Measurements from ENCODE around the gene RARS2. TPM values are rescaled to one million over a fixed set of nuclear protein-coding genes. Genes with fewer than 3 reads are reported as not detected.
"Not testable (repeated sequence)": the region's sequence is repeated elsewhere in the genome, so short reads cannot be mapped to it uniquely, and the experiment has no call there.

Gene RARS2, protein sequence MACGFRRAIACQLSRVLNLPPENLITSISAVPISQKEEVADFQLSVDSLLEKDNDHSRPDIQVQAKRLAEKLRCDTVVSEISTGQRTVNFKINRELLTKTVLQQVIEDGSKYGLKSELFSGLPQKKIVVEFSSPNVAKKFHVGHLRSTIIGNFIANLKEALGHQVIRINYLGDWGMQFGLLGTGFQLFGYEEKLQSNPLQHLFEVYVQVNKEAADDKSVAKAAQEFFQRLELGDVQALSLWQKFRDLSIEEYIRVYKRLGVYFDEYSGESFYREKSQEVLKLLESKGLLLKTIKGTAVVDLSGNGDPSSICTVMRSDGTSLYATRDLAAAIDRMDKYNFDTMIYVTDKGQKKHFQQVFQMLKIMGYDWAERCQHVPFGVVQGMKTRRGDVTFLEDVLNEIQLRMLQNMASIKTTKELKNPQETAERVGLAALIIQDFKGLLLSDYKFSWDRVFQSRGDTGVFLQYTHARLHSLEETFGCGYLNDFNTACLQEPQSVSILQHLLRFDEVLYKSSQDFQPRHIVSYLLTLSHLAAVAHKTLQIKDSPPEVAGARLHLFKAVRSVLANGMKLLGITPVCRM
- 10 to 100 TPM; 20.0 to 20.8 TPM for total RNA-seq

DNA sequence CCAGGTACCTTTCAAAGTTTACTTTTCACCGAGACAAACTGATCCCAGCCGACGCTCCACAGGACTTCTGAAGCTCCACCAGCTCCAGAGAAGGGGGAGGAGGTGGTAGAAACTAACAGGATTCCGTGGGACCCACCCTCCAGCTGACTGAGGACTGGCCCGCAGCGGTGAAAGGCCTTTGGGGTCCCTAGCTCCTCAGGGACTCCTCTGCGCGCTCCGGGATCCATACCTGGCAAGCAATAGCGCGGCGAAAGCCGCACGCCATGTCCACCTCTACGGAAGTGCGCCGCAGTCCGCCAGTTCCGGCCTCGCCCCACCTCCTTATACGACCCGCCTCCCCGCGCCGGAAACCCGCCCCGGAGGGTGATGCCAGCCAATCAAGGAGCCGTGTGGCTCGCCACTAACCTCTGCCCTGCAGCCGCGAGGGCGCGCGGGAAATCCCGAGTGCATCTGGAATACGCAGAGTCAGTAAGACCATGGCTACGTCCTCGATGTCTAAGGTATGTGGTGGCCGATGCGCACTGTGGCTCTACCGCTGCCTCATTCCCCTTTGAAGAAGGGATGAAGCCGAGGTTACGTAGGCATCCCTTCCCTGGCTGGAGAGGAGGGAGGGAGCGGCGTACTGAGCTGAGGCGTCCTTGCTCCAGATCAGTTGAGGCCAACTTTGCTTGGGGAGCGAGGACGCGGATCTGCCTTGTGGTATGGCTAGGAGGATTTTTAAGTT lies at the start of gene RARS2, which contains the start of gene ORC3:
Gene RARS2, minus strand, starts transcription at position 295 of the 724 bp plus-strand sequence. Its CDS starts 30 bp downstream, at position 265.
Gene ORC3, plus strand, starts transcription at position 443 of the 724 bp plus-strand sequence. Its CDS starts 34 bp downstream, at position 477.
- Mint-ChIP-seq H3K27ac (peak within 1 kb of the TSS; percentile 79), H3K4me3 (peak within 1 kb of the TSS; percentile 85), H3K4me1 (ENCODE audit: low read depth) (peaks cover 50% of the 10 kb centered on the region), H3K36me3 (peaks cover 8% of the 10 kb centered on the region), H3K27me3 (no peaks in the 10 kb centered on the region), H3K9me3 (no peaks in the 10 kb centered on the region)
- CTCF ChIA-PET: no interaction called here
- DNase-seq: peak; percentile 98
- POLR2A ChIA-PET: interaction anchor here (0.7 to 1.9 kb wide), 7 partner anchors 15 to 1911 kb away, joined by 3 to 6 read pairs (median 5); partner anchors contain the start of gene AKIRIN2
- intact Hi-C loops (cut with micrococcal nuclease): loop anchor here (1.0 to 5.0 kb wide), 5 partner anchors 112 to 438 kb away; partner anchors contain the start of gene AKIRIN2

DNA sequence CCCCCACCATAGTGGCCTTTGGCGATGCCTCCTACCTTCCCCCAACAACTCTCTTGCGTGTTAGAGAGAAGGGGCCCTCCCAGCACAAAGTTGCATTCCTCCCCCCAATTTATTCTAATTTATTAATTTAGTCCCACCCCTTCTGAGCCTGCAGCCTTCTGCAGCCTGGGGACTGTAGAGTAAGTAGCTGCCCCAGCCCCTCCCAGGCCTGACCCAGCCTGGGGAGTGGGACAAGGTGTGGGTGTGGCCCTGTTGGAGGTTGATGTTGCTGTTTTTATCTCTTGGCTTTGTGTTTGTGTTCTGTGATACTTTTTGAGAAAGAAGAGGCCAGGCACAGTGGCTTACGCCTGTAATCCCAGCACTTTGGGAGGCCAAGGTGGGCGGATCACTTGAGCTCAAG lies 49.6 kb upstream of the RARS2 start:
- POLR2A ChIA-PET: interaction anchor here (0.6 kb wide), 1 partner anchor 125 kb away, joined by 4 read pairs; no protein-coding TSS in a partner anchor
- H3K36me3 Mint-ChIP-seq: peaks cover 24% of the 10 kb centered on the region
- no peak for DNase-seq
- intact Hi-C loops (cut with micrococcal nuclease): no loop called here
- CTCF ChIA-PET: no interaction called here
- H3K4me3 Mint-ChIP-seq: no peak overlapping the region
- no peak overlapping the region for H3K27ac Mint-ChIP-seq
- H3K27me3 Mint-ChIP-seq: no peaks in the 10 kb centered on the region
- no peaks in the 10 kb centered on the region for H3K9me3 Mint-ChIP-seq
- H3K4me1 Mint-ChIP-seq (ENCODE audit: low read depth): peaks cover 7% of the 10 kb centered on the region

DNA sequence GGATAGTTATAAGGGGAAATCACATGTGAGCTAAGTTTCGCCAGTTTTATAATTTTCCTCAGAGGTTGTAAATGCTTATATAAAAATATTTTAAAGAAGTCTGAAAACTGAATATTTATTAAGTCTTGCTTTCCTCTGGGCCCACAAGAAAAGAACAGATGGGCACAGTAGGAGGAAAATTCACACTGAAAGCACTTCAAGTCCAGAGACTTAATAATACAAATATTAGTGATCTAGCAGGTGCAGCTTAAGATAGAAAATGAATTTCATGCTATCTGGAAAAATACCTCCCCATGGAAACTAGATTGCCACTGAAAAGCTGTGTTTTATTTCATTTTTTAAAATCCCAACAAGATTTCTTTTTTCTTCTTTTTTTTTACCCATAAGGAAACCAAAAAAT lies 47.3 kb upstream of the RARS2 start:
- no peak for DNase-seq
- POLR2A ChIA-PET: no interaction called here
- CTCF ChIA-PET: interaction anchor here (1.7 kb wide), 1 partner anchor 9 kb away, joined by 5 read pairs; no protein-coding TSS in a partner anchor
- H3K4me3 Mint-ChIP-seq: no peak overlapping the region
- H3K27ac Mint-ChIP-seq: no peak overlapping the region
- intact Hi-C loops (cut with micrococcal nuclease): no loop called here
- H3K9me3 Mint-ChIP-seq: no peaks in the 10 kb centered on the region
- H3K4me1 Mint-ChIP-seq (ENCODE audit: low read depth): peaks cover 7% of the 10 kb centered on the region
- peaks cover 28% of the 10 kb centered on the region for H3K36me3 Mint-ChIP-seq
- H3K27me3 Mint-ChIP-seq: no peaks in the 10 kb centered on the region

DNA sequence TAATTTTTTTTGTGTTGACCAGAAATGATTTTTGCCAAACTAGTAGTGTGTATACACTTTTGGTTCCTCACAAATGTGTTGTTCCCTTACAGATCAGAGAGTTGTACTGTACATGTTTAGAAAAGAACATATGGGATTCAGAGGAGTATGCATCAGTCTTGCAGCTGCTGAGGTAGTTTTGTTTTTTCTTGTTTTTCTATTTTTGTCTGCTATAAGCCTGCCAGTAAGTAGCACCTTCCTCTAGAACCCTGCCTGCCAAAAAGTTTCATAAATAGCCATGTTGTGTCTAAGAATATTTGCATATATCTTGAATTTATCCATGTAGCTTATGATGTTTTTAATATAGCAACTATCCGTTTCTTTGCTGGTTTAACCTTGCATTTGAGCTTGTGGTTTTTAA lies 46.5 kb upstream of the RARS2 start:
- H3K36me3 Mint-ChIP-seq: peaks cover 30% of the 10 kb centered on the region
- H3K27ac Mint-ChIP-seq: no peak overlapping the region
- no peak overlapping the region for H3K4me3 Mint-ChIP-seq
- peaks cover 5% of the 10 kb centered on the region for H3K4me1 Mint-ChIP-seq (ENCODE audit: low read depth)
- H3K27me3 Mint-ChIP-seq: no peaks in the 10 kb centered on the region
- H3K9me3 Mint-ChIP-seq: no peaks in the 10 kb centered on the region
- DNase-seq: no peak
- intact Hi-C loops (cut with micrococcal nuclease): no loop called here
- ChIA-PET POLR2A (no interaction called here), CTCF (interaction anchor here (1.7 kb wide), 1 partner anchor 8 kb away, joined by 5 read pairs; no protein-coding TSS in a partner anchor)

DNA sequence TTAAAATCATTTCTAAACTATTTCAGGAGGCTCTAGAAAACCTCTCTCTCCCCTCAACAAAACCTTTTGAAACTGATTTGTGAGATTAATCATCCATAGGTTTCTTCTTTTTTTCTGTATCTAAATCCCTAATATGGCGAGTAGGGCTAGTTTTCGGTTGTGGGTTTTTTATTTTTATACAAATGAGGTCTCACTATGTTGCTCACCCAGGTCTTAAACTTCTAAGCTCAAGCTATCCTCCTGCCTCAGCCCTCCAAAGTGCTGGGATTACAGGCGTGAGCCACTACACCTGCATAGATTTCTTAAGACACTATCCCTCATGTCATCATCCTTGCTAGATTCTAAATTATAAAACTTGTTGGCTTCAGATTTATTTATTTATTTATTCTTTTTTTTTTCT lies 44.1 kb upstream of the RARS2 start:
- H3K4me3 Mint-ChIP-seq: no peak overlapping the region
- no peaks in the 10 kb centered on the region for H3K9me3 Mint-ChIP-seq
- H3K36me3 Mint-ChIP-seq: peaks cover 28% of the 10 kb centered on the region
- intact Hi-C loops (cut with micrococcal nuclease): no loop called here
- POLR2A ChIA-PET: no interaction called here
- no peaks in the 10 kb centered on the region for H3K27me3 Mint-ChIP-seq
- no peak for DNase-seq
- no peak overlapping the region for H3K27ac Mint-ChIP-seq
- H3K4me1 Mint-ChIP-seq (ENCODE audit: low read depth): no peaks in the 10 kb centered on the region
- CTCF ChIA-PET: no interaction called here

DNA sequence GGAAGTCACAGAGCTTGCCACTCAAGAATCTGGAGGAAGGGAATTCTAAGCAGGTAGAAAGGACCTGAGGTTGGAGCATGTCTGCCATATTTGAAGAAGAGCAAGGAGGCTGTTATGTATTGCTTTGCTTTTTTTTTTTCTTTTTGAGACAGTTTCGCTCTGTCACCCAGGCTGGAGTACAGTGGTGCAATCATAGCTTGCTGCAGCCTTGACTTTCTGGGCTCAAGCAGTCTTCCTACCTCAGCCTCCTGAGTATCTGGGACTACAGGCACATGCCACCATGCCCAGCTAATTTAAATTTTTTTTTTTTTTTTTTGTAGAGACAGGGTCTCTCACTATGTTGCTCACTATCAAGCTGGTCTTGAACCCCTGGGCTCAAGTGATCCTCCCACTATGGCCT lies 41.0 kb upstream of the RARS2 start:
- POLR2A ChIA-PET: no interaction called here
- H3K4me1 Mint-ChIP-seq (ENCODE audit: low read depth): no peaks in the 10 kb centered on the region
- DNase-seq: no peak
- H3K27ac Mint-ChIP-seq: no peak overlapping the region
- H3K36me3 Mint-ChIP-seq: peaks cover 24% of the 10 kb centered on the region
- H3K27me3 Mint-ChIP-seq: no peaks in the 10 kb centered on the region
- no peak overlapping the region for H3K4me3 Mint-ChIP-seq
- intact Hi-C loops (cut with micrococcal nuclease): no loop called here
- CTCF ChIA-PET: no interaction called here
- no peaks in the 10 kb centered on the region for H3K9me3 Mint-ChIP-seq

DNA sequence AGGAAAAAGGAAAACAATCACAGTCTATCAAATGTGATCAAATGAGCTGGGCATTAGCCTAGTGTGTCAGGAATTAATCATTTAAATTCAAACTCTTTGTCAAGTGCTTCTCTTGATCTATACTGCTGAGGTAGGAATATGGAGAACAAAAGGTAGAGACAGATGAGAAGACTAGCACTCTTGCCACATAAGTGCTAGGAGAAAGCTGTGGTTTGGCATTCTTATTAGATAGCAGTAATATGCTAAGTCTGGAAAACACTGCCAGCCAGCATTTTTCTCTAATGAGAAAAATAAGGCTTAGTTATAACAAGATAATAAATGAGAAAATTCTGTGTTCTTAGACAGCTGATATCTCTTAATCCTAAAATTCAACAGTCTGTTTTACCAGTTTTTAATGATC lies 39.1 kb upstream of the RARS2 start:
- Mint-ChIP-seq H3K4me1 (ENCODE audit: low read depth) (no peaks in the 10 kb centered on the region), H3K27ac (no peak overlapping the region), H3K4me3 (no peak overlapping the region), H3K36me3 (peaks cover 34% of the 10 kb centered on the region), H3K9me3 (no peaks in the 10 kb centered on the region), H3K27me3 (no peaks in the 10 kb centered on the region)
- ChIA-PET CTCF (interaction anchor here (1.8 kb wide), 1 partner anchor 8 kb away, joined by 5 read pairs; no protein-coding TSS in a partner anchor), POLR2A (no interaction called here)
- no peak for DNase-seq
- intact Hi-C loops (cut with micrococcal nuclease): no loop called here

DNA sequence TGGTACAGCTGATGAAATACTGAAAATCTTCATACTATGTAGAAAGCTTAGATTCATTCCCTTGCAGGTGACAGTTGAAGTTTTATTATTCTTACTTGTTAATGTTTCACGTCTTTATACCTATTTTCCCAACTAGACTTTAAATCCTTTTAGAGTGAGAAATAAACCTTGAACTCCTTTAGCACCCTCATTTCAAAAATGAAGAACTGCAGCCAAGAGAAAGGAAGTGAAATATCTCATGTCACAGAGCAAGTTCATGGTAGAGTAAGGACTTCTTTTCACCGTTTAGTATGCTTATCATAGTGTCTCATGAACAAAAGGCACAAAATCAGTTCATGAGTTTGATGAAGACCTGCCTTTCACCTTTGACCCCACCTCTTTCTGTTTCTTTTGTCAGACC lies 38.6 kb upstream of the RARS2 start:
- POLR2A ChIA-PET: no interaction called here
- no peaks in the 10 kb centered on the region for H3K27me3 Mint-ChIP-seq
- no peak for DNase-seq
- H3K4me3 Mint-ChIP-seq: no peak overlapping the region
- no peaks in the 10 kb centered on the region for H3K9me3 Mint-ChIP-seq
- peaks cover 36% of the 10 kb centered on the region for H3K36me3 Mint-ChIP-seq
- intact Hi-C loops (cut with micrococcal nuclease): no loop called here
- H3K4me1 Mint-ChIP-seq (ENCODE audit: low read depth): no peaks in the 10 kb centered on the region
- no peak overlapping the region for H3K27ac Mint-ChIP-seq
- CTCF ChIA-PET: interaction anchor here (1.8 kb wide), 1 partner anchor 8 kb away, joined by 5 read pairs; no protein-coding TSS in a partner anchor

DNA sequence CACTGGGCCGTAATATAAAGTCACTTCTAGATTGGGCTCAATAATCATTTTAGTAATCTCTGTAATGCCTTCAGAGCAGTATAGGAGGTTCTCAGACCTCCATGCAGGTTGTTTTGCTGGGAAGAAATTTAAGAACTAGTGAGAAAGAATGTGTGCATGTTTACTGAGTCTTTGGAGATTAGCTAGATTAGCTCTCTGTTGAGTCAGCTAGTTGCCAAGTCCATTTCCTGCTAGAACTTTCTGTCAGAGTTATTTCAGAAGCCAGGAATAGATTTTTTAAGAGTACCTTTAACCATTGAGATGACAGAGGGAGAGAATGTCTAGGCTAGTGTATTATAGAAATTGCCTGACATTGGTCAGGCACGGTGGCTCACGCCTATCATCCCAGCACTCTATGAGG lies 33.5 kb upstream of the RARS2 start:
- DNase-seq: no peak
- POLR2A ChIA-PET: no interaction called here
- Mint-ChIP-seq H3K9me3 (no peaks in the 10 kb centered on the region), H3K27me3 (no peaks in the 10 kb centered on the region), H3K4me1 (ENCODE audit: low read depth) (no peaks in the 10 kb centered on the region), H3K4me3 (no peak overlapping the region), H3K27ac (no peak overlapping the region), H3K36me3 (peaks cover 42% of the 10 kb centered on the region)
- intact Hi-C loops (cut with micrococcal nuclease): no loop called here
- CTCF ChIA-PET: no interaction called here

DNA sequence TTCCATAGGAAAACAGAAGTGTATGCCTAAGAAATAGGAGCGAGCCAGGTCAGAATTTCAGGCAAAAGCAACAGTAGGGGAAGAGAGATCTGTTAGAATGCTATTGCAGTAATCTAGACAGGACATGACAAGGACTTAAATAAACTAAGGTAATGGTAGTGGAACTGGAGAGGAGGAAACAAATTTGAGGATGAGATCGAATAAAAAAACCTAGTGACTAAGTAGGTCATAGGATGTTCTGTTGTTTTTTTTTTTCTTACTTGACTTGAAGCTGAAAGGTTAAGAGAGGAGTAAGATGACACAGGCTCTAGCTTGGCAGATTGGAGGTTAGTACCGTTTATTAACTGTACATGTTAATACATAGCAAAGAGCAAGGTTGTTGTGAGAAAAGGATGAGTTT lies 28.7 kb upstream of the RARS2 start:
- no peaks in the 10 kb centered on the region for H3K27me3 Mint-ChIP-seq
- intact Hi-C loops (cut with micrococcal nuclease): no loop called here
- peaks cover 36% of the 10 kb centered on the region for H3K36me3 Mint-ChIP-seq
- no peaks in the 10 kb centered on the region for H3K9me3 Mint-ChIP-seq
- POLR2A ChIA-PET: no interaction called here
- H3K4me1 Mint-ChIP-seq (ENCODE audit: low read depth): no peaks in the 10 kb centered on the region
- no peak for DNase-seq
- no peak overlapping the region for H3K27ac Mint-ChIP-seq
- H3K4me3 Mint-ChIP-seq: no peak overlapping the region
- CTCF ChIA-PET: interaction anchor here (0.5 kb wide), 1 partner anchor 552 kb away, joined by 3 read pairs; no protein-coding TSS in a partner anchor

DNA sequence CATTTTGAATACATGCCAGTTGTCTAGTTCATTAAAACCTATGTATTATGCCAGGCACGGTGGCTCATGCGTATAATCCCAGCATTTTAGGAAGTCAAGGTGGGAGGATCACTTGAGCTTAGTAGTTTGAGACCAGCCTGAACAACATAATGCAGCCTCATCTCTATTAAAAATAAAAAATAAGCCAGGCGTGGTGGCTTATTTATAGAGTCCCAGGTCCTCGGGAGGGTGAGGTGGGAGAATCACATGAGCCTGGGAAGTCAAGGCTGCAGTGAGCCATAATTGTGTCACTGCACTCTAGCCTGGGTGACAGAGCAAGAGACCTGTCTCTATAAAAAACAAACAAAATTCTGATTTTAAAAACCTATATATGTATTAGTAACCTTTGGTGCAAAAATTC lies 27.6 kb upstream of the RARS2 start:
- no peak for DNase-seq
- H3K27me3 Mint-ChIP-seq: no peaks in the 10 kb centered on the region
- H3K4me1 Mint-ChIP-seq (ENCODE audit: low read depth): no peaks in the 10 kb centered on the region
- no peak overlapping the region for H3K4me3 Mint-ChIP-seq
- CTCF ChIA-PET: no interaction called here
- H3K36me3 Mint-ChIP-seq: peaks cover 37% of the 10 kb centered on the region
- no peak overlapping the region for H3K27ac Mint-ChIP-seq
- intact Hi-C loops (cut with micrococcal nuclease): no loop called here
- POLR2A ChIA-PET: no interaction called here
- H3K9me3 Mint-ChIP-seq: no peaks in the 10 kb centered on the region

DNA sequence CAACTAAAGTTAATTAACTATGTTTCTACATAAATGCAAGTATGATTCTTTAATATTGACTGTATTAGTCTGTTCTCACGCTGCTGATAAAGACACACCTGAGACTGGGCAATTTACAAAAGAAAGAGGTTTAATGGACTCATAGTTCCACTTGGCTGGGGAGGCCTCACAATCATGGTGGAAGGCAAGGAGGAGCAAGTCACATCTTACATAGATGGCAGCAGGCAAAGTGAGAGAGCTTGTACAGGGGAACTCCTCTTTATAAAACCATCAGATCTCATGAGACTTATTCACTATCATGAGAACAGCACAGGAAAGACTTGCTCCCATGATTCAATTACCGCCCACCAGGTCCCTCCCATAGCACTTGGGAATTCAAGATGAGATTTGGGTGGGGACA lies 23.2 kb upstream of the RARS2 start:
- H3K4me3 Mint-ChIP-seq; H3K9me3 Mint-ChIP-seq; POLR2A ChIA-PET; intact Hi-C loops (cut with micrococcal nuclease); CTCF ChIA-PET; H3K27me3 Mint-ChIP-seq; DNase-seq; H3K27ac Mint-ChIP-seq; H3K4me1 Mint-ChIP-seq (ENCODE audit: low read depth): not testable (repeated sequence)
- H3K36me3 Mint-ChIP-seq: peaks cover 38% of the 10 kb centered on the region

All from activated CD4-positive, alpha-beta memory T cell treated with anti-CD3 and anti-CD28 coated beads for 36 hours (primary cell).